Endothelial cell of umbilical vein (primary cell): ENCODE measurements around the gene SNN. TPM values are rescaled to one million over a fixed set of nuclear protein-coding genes. Genes with fewer than 3 reads are reported as not detected.

Experiments used
- BruUV-seq: library from RNA; stranded (reverse); fragments of 400-500 nt; replicated peaks from 2 replicates; lab custom pipeline; 2021; lab: Mats Ljungman, UMichigan
- CTCF ChIA-PET: fragments of 300-600, 350-600 bp; sonication (Branson Sonifier 250); formaldehyde crosslinking; loops from one replicate; lab custom pipeline; 2021; ENCODE audit warnings: antibody characterized with exemption, inconsistent platforms; lab: Charles Lee
- POLR2A ChIA-PET: fragments of 300-600, 350-600 bp; sonication (Branson Sonifier 250); formaldehyde crosslinking; loops from one replicate; lab custom pipeline; 2021; ENCODE audit warnings: antibody characterized with exemption, inconsistent platforms; lab: Charles Lee
- DNase-seq: peaks from one replicate; pipeline ENCODE4 v3.0.0-alpha.2; 2011; ENCODE audit warnings: low read depth, low spot score
- FAIRE-seq: peaks from 2 replicates; lab custom pipeline; 2011; peaks lifted over from hg19 to GRCh38; lab: Jason Lieb, UNC
- H2AFZ ChIP-seq: 2 replicates; pipeline ENCODE4 v1.6.0; 2012; ENCODE audit warnings: low read depth, low read length, control low read depth, inconsistent platforms
- H3K27ac ChIP-seq: 2 replicates; pipeline ENCODE4 v1.5.1; 2011; ENCODE audit warnings: low read depth, mild to moderate bottlenecking, control low read depth, low read length, moderate library complexity; ENCODE audit not compliant: insufficient read depth
- H3K27me3 ChIP-seq, 2 experiments: 2 replicates each; pipeline versions ENCODE4 v1.6.0 to v1.6.1; 2011; ENCODE audit warnings: low read length in 2 of 2, mixed read lengths in 1 of 2; ENCODE audit not compliant: control insufficient read depth in 2 of 2, insufficient read depth in 2 of 2
- H3K36me3 ChIP-seq, 2 experiments: 2 replicates in 1 of 2; 3 replicates in 1 of 2; pipeline ENCODE4 v1.5.1; 2011; ENCODE audit warnings: low read length in 2 of 2, mild to moderate bottlenecking in 1 of 2, moderate library complexity in 1 of 2; ENCODE audit not compliant: control insufficient read depth in 2 of 2, insufficient read depth in 2 of 2; ENCODE audit errors: extremely low read depth in 1 of 2
- H3K4me1 ChIP-seq: 3 replicates; pipeline ENCODE4 v1.5.1; 2011; ENCODE audit warnings: mild to moderate bottlenecking, low read length; ENCODE audit not compliant: control insufficient read depth, insufficient read depth; ENCODE audit errors: extremely low read depth
- H3K4me2 ChIP-seq: 2 replicates; pipeline ENCODE4 v1.6.1; 2011; ENCODE audit warnings: low read length, control low read depth, mixed read lengths; ENCODE audit not compliant: insufficient read depth
- H3K4me3 ChIP-seq, 3 experiments: fragments of 200-600 bp in 1 of 3; sonication (generic), shearing (Covaris generic) in 1 of 3; replicated peaks in 1 of 3; 2 replicates each; pipeline ENCODE4 v1.5.1; 2011 to 2016; ENCODE audit warnings: control low read depth in 3 of 3, low read length in 3 of 3, mild to moderate bottlenecking in 2 of 3, inconsistent platforms in 1 of 3, low read depth in 1 of 3, moderate library complexity in 1 of 3; ENCODE audit not compliant: insufficient read depth in 1 of 3
- H3K79me2 ChIP-seq: 2 replicates; pipeline ENCODE4 v1.6.0; 2012; ENCODE audit warnings: low read length, inconsistent platforms; ENCODE audit not compliant: control insufficient read depth, insufficient read depth
- H3K9ac ChIP-seq: replicated peaks from 2 replicates; pipeline ENCODE3; 2011; ENCODE audit warnings: low read length, control low read depth; ENCODE audit not compliant: insufficient read depth; ENCODE audit errors: extremely low read depth
- H3K9me1 ChIP-seq: replicated peaks from 3 replicates; pipeline ENCODE4 v1.6.0; 2011; ENCODE audit warnings: mild to moderate bottlenecking, low read length; ENCODE audit not compliant: control insufficient read depth, insufficient read depth; ENCODE audit errors: extremely low read depth
- H3K9me3 ChIP-seq: replicated peaks from 2 replicates; pipeline ENCODE4 v1.5.1; 2012; ENCODE audit warnings: low read length, inconsistent platforms; ENCODE audit not compliant: control insufficient read depth, insufficient read depth
- H4K20me1 ChIP-seq: replicated peaks from 2 replicates; pipeline ENCODE3; 2011; ENCODE audit warnings: mild to moderate bottlenecking, low read length; ENCODE audit not compliant: control insufficient read depth, insufficient read depth; ENCODE audit errors: extremely low read depth
- EZH2 ChIP-seq: IDR thresholded peaks from 2 replicates; pipeline ENCODE4 v1.6.1; 2012; ENCODE audit warnings: borderline replicate concordance, low read depth, mild to moderate bottlenecking, moderate library complexity, low read length, inconsistent platforms; ENCODE audit not compliant: severe bottlenecking
- FOS ChIP-seq: IDR thresholded peaks from 2 replicates; pipeline ENCODE4 v1.6.1; 2011; ENCODE audit warnings: mild to moderate bottlenecking, low read length, moderate library complexity, borderline replicate concordance; ENCODE audit not compliant: insufficient read depth
- GATA2 ChIP-seq: IDR thresholded peaks from 2 replicates; pipeline ENCODE4 v1.7.0; 2011; ENCODE audit warnings: low read depth, mild to moderate bottlenecking, moderate library complexity, mixed read lengths, low read length; ENCODE audit not compliant: insufficient read length, insufficient read depth
- JUN ChIP-seq: IDR thresholded peaks from 2 replicates; pipeline ENCODE4 v1.6.1; 2011; ENCODE audit warnings: borderline replicate concordance, low read depth; ENCODE audit not compliant: insufficient read length, insufficient read depth
- MYC ChIP-seq: IDR thresholded peaks from one replicate; pipeline ENCODE4 v1.6.1; 2011; ENCODE audit warnings: mild to moderate bottlenecking, low read depth, low read length
- POLR2A ChIP-seq: IDR thresholded peaks from 2 replicates; pipeline ENCODE4 v1.6.1; 2012; ENCODE audit warnings: low read depth, mild to moderate bottlenecking, control low read depth, low read length
- POLR2AphosphoS5 ChIP-seq: IDR thresholded peaks from 2 replicates; pipeline ENCODE4 v1.6.1; 2012; ENCODE audit warnings: low read depth, mild to moderate bottlenecking, control low read depth, low read length, moderate library complexity; ENCODE audit not compliant: insufficient read depth
- dilution Hi-C: fragments of 300-500 bp; cut with MboI; formaldehyde crosslinking; loops from one replicate; pipeline ENCODE4 v1.15.0; 2019; ENCODE audit warnings: low sequenced_read_pairs; ENCODE audit not compliant: extremely low pct_ligation_motif_present
- intact Hi-C: fragments of 100-400 bp; cut with micrococcal nuclease; formaldehyde crosslinking; loops from one replicate; pipeline ENCODE4 v1.10.0; 2022
- polyA plus RNA-seq, 4 experiments: library from polyadenylated mRNA; depleted of rRNA in 3 of 4; stranded (reverse) in 3 of 4; unstranded in 1 of 4; fragments of >200 nt; gene quantifications; 2 replicates each; pipeline versions ENCODE4 v1.2.1 to v1.2.3, GENCODE V29; 2011 to 2012; ENCODE audit warnings: missing spikeins in 1 of 4
- total RNA-seq: library from RNA; stranded (reverse); gene quantifications from 2 replicates; pipeline ENCODE4 v1.2.3, GENCODE V29; 2021
- TF ChIP-seq, protein P1 (sequence below), 2 donors: IDR thresholded peaks; 1 replicate in 1 of 2; 2 replicates in 1 of 2; pipeline ENCODE4 v1.5.1; 2011; ENCODE audit warnings: low read length in 2 of 2, mild to moderate bottlenecking in 2 of 2, moderate library complexity in 2 of 2, control low read depth in 1 of 2, inconsistent platforms in 1 of 2, low read depth in 1 of 2; ENCODE audit not compliant: insufficient read depth in 1 of 2; ENCODE audit errors: extremely low read depth in 1 of 2
- TF ChIP-seq, protein P2 (sequence below): IDR thresholded peaks from 2 replicates; pipeline ENCODE4 v1.6.1; 2011; ENCODE audit not compliant: insufficient read depth, insufficient read length

The SNN gene
- total and polyA plus RNA-seq, 2 donors (not counting 3 experiments of a cell fraction or from before 2014, with no cell fraction given), result 17.7 to 24.1 TPM

DNA sequence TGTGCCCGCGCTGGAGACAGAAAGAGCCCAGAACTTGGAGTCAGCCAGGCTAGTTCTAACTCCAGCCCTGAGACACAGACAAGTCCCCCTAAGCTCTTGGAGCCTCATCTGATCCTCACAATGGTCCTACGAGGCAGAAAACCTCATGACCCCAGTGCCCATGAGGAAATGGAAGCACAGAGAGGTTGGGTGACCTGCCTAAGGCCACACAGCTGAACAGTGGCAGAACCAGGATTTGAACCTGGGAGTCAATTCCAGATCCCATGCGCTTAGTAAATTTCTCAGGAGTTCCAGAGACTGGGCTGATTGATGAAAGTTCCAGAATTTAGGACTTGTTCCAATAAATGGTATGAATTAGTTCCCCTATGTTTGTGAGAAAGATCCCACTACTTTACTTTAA is 42.5 kb upstream of the SNN start:
- H4K20me1 ChIP-seq, result no peaks in the 10 kb centered on the region
- no peaks in the 10 kb centered on the region for H3K79me2 ChIP-seq
- intact Hi-C loops (no loop called here), dilution Hi-C loops (no loop called here)
- no TSS peak for BruUV-seq
- no peaks in the 10 kb centered on the region for H3K9me3 ChIP-seq
- no peak overlapping the region for H3K9ac ChIP-seq
- no peaks in the 10 kb centered on the region for H3K36me3 ChIP-seq
- H3K9me1 ChIP-seq, result no peaks in the 10 kb centered on the region
- no peak for DNase-seq
- no peak overlapping the region for H3K4me3 ChIP-seq
- no peak for TF ChIP-seq EZH2
- no peak for TF ChIP-seq POLR2A
- TF ChIP-seq, protein P1, sequence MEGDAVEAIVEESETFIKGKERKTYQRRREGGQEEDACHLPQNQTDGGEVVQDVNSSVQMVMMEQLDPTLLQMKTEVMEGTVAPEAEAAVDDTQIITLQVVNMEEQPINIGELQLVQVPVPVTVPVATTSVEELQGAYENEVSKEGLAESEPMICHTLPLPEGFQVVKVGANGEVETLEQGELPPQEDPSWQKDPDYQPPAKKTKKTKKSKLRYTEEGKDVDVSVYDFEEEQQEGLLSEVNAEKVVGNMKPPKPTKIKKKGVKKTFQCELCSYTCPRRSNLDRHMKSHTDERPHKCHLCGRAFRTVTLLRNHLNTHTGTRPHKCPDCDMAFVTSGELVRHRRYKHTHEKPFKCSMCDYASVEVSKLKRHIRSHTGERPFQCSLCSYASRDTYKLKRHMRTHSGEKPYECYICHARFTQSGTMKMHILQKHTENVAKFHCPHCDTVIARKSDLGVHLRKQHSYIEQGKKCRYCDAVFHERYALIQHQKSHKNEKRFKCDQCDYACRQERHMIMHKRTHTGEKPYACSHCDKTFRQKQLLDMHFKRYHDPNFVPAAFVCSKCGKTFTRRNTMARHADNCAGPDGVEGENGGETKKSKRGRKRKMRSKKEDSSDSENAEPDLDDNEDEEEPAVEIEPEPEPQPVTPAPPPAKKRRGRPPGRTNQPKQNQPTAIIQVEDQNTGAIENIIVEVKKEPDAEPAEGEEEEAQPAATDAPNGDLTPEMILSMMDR (IDR thresholded peaks at IDR 0.05; ENCODE audit: extremely low read depth in 1 of 2, insufficient read depth in 1 of 2, low read depth in 1 of 2, low read length in 2 of 2), result no peak
- TF ChIP-seq, protein P2, sequence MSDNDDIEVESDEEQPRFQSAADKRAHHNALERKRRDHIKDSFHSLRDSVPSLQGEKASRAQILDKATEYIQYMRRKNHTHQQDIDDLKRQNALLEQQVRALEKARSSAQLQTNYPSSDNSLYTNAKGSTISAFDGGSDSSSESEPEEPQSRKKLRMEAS, result no peak
- TF ChIP-seq MYC, result no peak
- no peak for TF ChIP-seq GATA2
- no peak for TF ChIP-seq JUN
- no peak for TF ChIP-seq FOS
- TF ChIP-seq POLR2AphosphoS5, result no peak
- H3K27me3 ChIP-seq, result no peaks in the 10 kb centered on the region
- H3K4me1 ChIP-seq, result no peaks in the 10 kb centered on the region
- POLR2A ChIA-PET, result no interaction called here
- no peak overlapping the region for H3K27ac ChIP-seq
- no peak overlapping the region for H2AFZ ChIP-seq
- CTCF ChIA-PET, result interaction anchor here (1.5 kb wide), 1 partner anchor 94 kb away, joined by 3 read pairs; no protein-coding TSS in a partner anchor
- no peak for FAIRE-seq
- H3K4me2 ChIP-seq, result no peak overlapping the region
